HCT116 (cell line): Measurements from ENCODE around the gene NUDT14. TPM values are rescaled to one million over a fixed set of nuclear protein-coding genes. Genes with fewer than 3 reads are reported as not detected.

ENCODE experiments used
- ATAC-seq: fragments of 200-7000 bp; cut with Tn5 transposase; 2 replicates; pipeline ENCODE4 v1.9.1; 2020; ENCODE audit warnings: mild to moderate bottlenecking, moderate library complexity
- BruUV-seq: library from RNA; stranded (reverse); fragments of 400-500 nt; replicated peaks from 2 replicates; lab custom pipeline; 2021; lab: Mats Ljungman, UMichigan
- CTCF ChIA-PET: fragments of 300-600 bp; sonication (Branson Sonifier 250); formaldehyde crosslinking; loops from one replicate; lab custom pipeline; 2021; ENCODE audit warnings: antibody characterized with exemption; lab: Charles Lee
- POLR2A ChIA-PET: fragments of 300-600, 350-600 bp; sonication (Branson Sonifier 250); formaldehyde crosslinking; loops from one replicate; lab custom pipeline; 2021; ENCODE audit warnings: antibody characterized with exemption; lab: Charles Lee
- RAD21 ChIA-PET, 2 experiments: fragments of 300-600 bp; sonication (Branson Sonifier 250); formaldehyde crosslinking; loops; one replicate each; lab custom pipeline; 2023; ENCODE audit warnings: low total read pairs in 2 of 2; ENCODE audit not compliant: uncharacterized antibody in 2 of 2, unreplicated experiment in 2 of 2, low non-redundant PET in 1 of 2; lab: Charles Lee
- DNase-seq: peaks from one replicate; pipeline ENCODE4 v3.0.0-alpha.2; 2010; ENCODE audit warnings: low read depth, low spot score
- H2AFZ ChIP-seq: fragments of 200-600 bp; shearing (Covaris generic), sonication (generic); 2 replicates; pipeline ENCODE4 v1.6.1; 2017; ENCODE audit warnings: low read depth, mixed run types, mixed read lengths, antibody characterized with exemption, low read length; ENCODE audit not compliant: poor library complexity, severe bottlenecking
- H3K27ac ChIP-seq: 2 replicates; pipeline ENCODE4 v1.5.1; 2012; ENCODE audit warnings: low read depth, low read length
- H3K27me3 ChIP-seq: fragments of 200-600 bp; sonication (generic); 2 replicates; pipeline ENCODE4 v1.6.1; 2016; ENCODE audit warnings: mixed run types, low read length, mixed read lengths; ENCODE audit not compliant: insufficient read depth
- H3K36me3 ChIP-seq, 2 experiments: fragments of 200-500 bp in 1 of 2; fragments of 200-600 bp in 1 of 2; sonication (Bioruptor generic) in 1 of 2; sonication (generic) in 1 of 2; 2 replicates each; pipeline versions ENCODE4 v1.5.1 to v1.6.1; 2014 to 2016; ENCODE audit warnings: low read length in 2 of 2, inconsistent platforms in 1 of 2, mixed read lengths in 1 of 2, mixed run types in 1 of 2; ENCODE audit not compliant: insufficient read depth in 2 of 2, control insufficient read depth in 1 of 2
- H3K4me1 ChIP-seq, 2 experiments: fragments of 200-600 bp in 1 of 2; sonication (generic) in 1 of 2; 2 replicates each; pipeline versions ENCODE4 v1.5.1 to v1.6.1; 2012 to 2017; ENCODE audit warnings: low read length in 2 of 2, inconsistent platforms in 1 of 2, mild to moderate bottlenecking in 1 of 2, mixed read lengths in 1 of 2, mixed run types in 1 of 2, moderate library complexity in 1 of 2; ENCODE audit not compliant: insufficient read depth in 2 of 2, control insufficient read depth in 1 of 2
- H3K4me2 ChIP-seq: fragments of 200-600 bp; sonication (generic); 2 replicates; pipeline ENCODE4 v1.6.1; 2017; ENCODE audit warnings: mixed run types, low read length, mixed read lengths
- H3K4me3 ChIP-seq, 2 experiments: fragments of 200-600 bp in 1 of 2; sonication (generic) in 1 of 2; replicated peaks in 1 of 2; 2 replicates each; pipeline ENCODE4 v1.5.1; 2011 to 2016; ENCODE audit warnings: low read length in 2 of 2, control low read depth in 1 of 2, low read depth in 1 of 2, mild to moderate bottlenecking in 1 of 2, mixed read lengths in 1 of 2, mixed run types in 1 of 2
- H3K79me2 ChIP-seq: fragments of 200-600 bp; sonication (generic); 2 replicates; pipeline ENCODE4 v1.6.1; 2017; ENCODE audit warnings: mild to moderate bottlenecking, mixed run types, low read length, moderate library complexity, mixed read lengths; ENCODE audit not compliant: insufficient read depth
- H3K9ac ChIP-seq: fragments of 200-600 bp; sonication (generic); 2 replicates; pipeline ENCODE4 v1.6.1; 2016; ENCODE audit warnings: low read length, mixed read lengths
- H3K9me2 ChIP-seq: fragments of 200-600 bp; sonication (generic), shearing (Covaris generic); 2 replicates; pipeline ENCODE4 v1.6.1; 2017; ENCODE audit warnings: mixed run types, mild to moderate bottlenecking, moderate library complexity; ENCODE audit not compliant: insufficient read depth
- H3K9me3 ChIP-seq, 2 experiments: fragments of 200-500 bp in 1 of 2; fragments of 200-600 bp in 1 of 2; sonication (Bioruptor generic) in 1 of 2; sonication (generic) in 1 of 2; 2 replicates each; pipeline ENCODE4 v1.6.1; 2014 to 2017; ENCODE audit warnings: low read length in 2 of 2, mixed read lengths in 2 of 2, inconsistent platforms in 1 of 2, low read depth in 1 of 2, mild to moderate bottlenecking in 1 of 2, mixed run types in 1 of 2, moderate library complexity in 1 of 2; ENCODE audit not compliant: control insufficient read depth in 1 of 2, insufficient read depth in 1 of 2
- H4K20me1 ChIP-seq: fragments of 200-600 bp; sonication (generic), shearing (Covaris generic); 2 replicates; pipeline ENCODE4 v1.6.1; 2017; ENCODE audit warnings: mixed run types, mild to moderate bottlenecking, moderate library complexity; ENCODE audit not compliant: insufficient read depth
- CEBPB ChIP-seq: IDR thresholded peaks from 2 replicates; pipeline ENCODE4 v1.6.1; 2012; ENCODE audit warnings: low read depth
- EGR1 ChIP-seq: IDR thresholded peaks from 2 replicates; pipeline ENCODE4 v1.6.1; 2012; ENCODE audit warnings: low read depth
- ELF1 ChIP-seq: IDR thresholded peaks from 2 replicates; pipeline ENCODE4 v1.6.1; 2012; ENCODE audit warnings: low read depth, borderline replicate concordance
- EZH2 ChIP-seq: fragments of 200-600 bp; sonication (generic); IDR thresholded peaks from 2 replicates; pipeline ENCODE4 v1.6.1; 2017; ENCODE audit warnings: antibody characterized with exemption, mixed run types
- EZH2phosphoT487 ChIP-seq: fragments of 200-600 bp; IDR thresholded peaks from 2 replicates; pipeline ENCODE4 v1.6.1; 2018; ENCODE audit warnings: antibody characterized with exemption, borderline replicate concordance
- FOSL1 ChIP-seq: IDR thresholded peaks from 2 replicates; pipeline ENCODE4 v1.6.1; 2012; ENCODE audit warnings: low read depth
- JUND ChIP-seq: IDR thresholded peaks from 2 replicates; pipeline ENCODE4 v1.6.1; 2012
- POLR2AphosphoS5 ChIP-seq: IDR thresholded peaks from 2 replicates; pipeline ENCODE4 v1.6.1; 2011; ENCODE audit warnings: mild to moderate bottlenecking, low read depth, low read length, moderate library complexity
- REST ChIP-seq: IDR thresholded peaks from 2 replicates; pipeline ENCODE4 v1.6.1; 2012; ENCODE audit warnings: low read depth
- SP1 ChIP-seq: IDR thresholded peaks from 2 replicates; pipeline ENCODE4 v1.6.1; 2012; ENCODE audit warnings: low read depth
- SRF ChIP-seq: IDR thresholded peaks from 2 replicates; pipeline ENCODE4 v1.6.1; 2012; ENCODE audit warnings: low read depth
- TCF7L2 ChIP-seq: IDR thresholded peaks from 2 replicates; pipeline ENCODE4 v1.7.0; 2011; ENCODE audit warnings: borderline replicate concordance, inconsistent platforms; ENCODE audit not compliant: insufficient read depth, insufficient read length; ENCODE audit errors: extremely low read depth
- ZFX ChIP-seq: fragments of 450-650 bp; IDR thresholded peaks from 2 replicates; pipeline ENCODE4 v1.6.1; 2017
- ZNF274 ChIP-seq: fragments of 200-500 bp; sonication (Bioruptor generic); IDR thresholded peaks from 2 replicates; pipeline ENCODE4 v1.6.1; 2014; ENCODE audit warnings: mild to moderate bottlenecking, low read depth, low read length, inconsistent platforms
- intact Hi-C: fragments of 100-400 bp; cut with micrococcal nuclease; formaldehyde crosslinking; loops from 2 replicates; pipeline ENCODE4 v1.10.0; 2022
- total RNA-seq: library from RNA; stranded (reverse); gene quantifications from one replicate; pipeline ENCODE4 v1.2.1, GENCODE V29; 2021; ENCODE audit not compliant: unreplicated experiment
- TF ChIP-seq, protein P1 (sequence below): IDR thresholded peaks from 2 replicates; pipeline ENCODE4 v1.6.1; 2011; ENCODE audit warnings: mild to moderate bottlenecking, low read length, moderate library complexity; ENCODE audit not compliant: insufficient replicate concordance; ENCODE audit errors: extremely low read depth
- TF ChIP-seq, protein P2 (sequence below): IDR thresholded peaks from 2 replicates; pipeline ENCODE4 v1.6.1; 2012

Gene NUDT14
- total RNA-seq, 1 experiment from 2014 or later: 56.1 TPM

GRCh38 chr14:105168093-105168420, 13.1 kb downstream of the NUDT14 start (continued):
- TF ChIP-seq TCF7L2: no peak
- TF ChIP-seq ZFX: no peak
- TF ChIP-seq, protein P1, sequence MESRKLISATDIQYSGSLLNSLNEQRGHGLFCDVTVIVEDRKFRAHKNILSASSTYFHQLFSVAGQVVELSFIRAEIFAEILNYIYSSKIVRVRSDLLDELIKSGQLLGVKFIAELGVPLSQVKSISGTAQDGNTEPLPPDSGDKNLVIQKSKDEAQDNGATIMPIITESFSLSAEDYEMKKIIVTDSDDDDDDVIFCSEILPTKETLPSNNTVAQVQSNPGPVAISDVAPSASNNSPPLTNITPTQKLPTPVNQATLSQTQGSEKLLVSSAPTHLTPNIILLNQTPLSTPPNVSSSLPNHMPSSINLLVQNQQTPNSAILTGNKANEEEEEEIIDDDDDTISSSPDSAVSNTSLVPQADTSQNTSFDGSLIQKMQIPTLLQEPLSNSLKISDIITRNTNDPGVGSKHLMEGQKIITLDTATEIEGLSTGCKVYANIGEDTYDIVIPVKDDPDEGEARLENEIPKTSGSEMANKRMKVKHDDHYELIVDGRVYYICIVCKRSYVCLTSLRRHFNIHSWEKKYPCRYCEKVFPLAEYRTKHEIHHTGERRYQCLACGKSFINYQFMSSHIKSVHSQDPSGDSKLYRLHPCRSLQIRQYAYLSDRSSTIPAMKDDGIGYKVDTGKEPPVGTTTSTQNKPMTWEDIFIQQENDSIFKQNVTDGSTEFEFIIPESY: no peak
- TF ChIP-seq EZH2phosphoT487: no peak
- TF ChIP-seq ZNF274: no peak
- no peak for TF ChIP-seq EGR1
- no peak for TF ChIP-seq FOSL1

DNA sequence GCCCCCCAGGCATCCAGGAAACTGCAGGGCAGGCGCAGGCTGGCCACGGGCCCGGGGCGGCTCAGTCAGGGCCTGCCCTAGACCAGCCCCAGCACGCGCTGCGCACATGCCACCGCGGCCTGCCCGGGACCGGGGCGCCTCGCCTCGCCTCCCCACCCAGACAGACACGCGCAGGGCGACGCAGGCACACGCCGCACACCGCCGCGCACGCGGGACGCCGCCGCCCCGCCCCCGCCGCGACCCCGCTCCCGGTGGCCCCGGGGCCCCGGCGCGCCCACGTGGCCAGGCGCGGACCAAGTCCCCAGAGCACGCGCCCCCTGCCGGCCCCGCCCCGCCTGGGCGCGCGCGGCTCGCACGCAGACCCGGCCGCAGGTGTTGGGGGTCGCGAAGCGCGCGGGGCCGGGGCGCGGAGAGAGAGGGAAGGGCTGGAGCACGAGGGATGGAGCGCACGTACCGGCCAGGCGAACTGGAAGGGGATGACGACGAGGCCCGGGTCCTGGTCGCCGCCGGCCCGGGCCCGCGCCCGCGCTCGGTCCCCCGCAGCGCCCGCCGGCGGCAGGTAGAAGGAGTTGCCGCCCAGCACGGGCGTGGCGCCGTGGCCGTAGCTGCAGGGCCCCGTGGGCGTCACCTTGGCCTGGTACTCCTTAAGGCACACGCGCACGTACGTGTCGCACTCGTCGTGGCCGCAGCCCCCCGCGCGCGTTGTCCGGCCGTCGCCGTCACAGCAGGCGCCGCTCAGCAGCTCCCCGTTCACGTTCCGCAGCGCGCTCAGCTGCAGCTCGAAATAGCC, 13.6 kb downstream of the NUDT14 start:
- peaks cover 0 to 3% of the 10 kb centered on the region in 2 experiments; a peak in 1 of 4 replicates for H3K36me3 ChIP-seq
- CTCF ChIA-PET: interaction anchor here (0.6 to 1.4 kb wide), 2 partner anchors 77 to 361 kb away, joined by 5 read pairs; no protein-coding TSS in a partner anchor
- peak overlapping the region; percentile 55 to 65 for H3K4me3 ChIP-seq
- H3K4me2 ChIP-seq: peak overlapping the region; percentile 98
- H4K20me1 ChIP-seq: no peaks in the 10 kb centered on the region; the same call in 1 of the 2 replicates
- H3K9ac ChIP-seq: peak overlapping the region; percentile 94
- POLR2A ChIA-PET: interaction anchor here (1.5 kb wide), 1 partner anchor 76 kb away, joined by 3 read pairs; no protein-coding TSS in a partner anchor
- no TSS peak for BruUV-seq
- intact Hi-C loops: loop anchor here (2.0 to 10.0 kb wide), 2 partner anchors 75 to 193 kb away; partner anchors contain the start of gene AHNAK2
- peaks cover 45 to 73% of the 10 kb centered on the region in 2 experiments for H3K4me1 ChIP-seq
- H2AFZ ChIP-seq: no peak overlapping the region
- RAD21 ChIA-PET: no interaction called here
- H3K9me3 ChIP-seq: no peaks in the 10 kb centered on the region
- ATAC-seq: peak; percentile 44
- no peak for DNase-seq
- H3K27me3 ChIP-seq: no peaks in the 10 kb centered on the region
- peaks cover 50% of the 10 kb centered on the region for H3K79me2 ChIP-seq
- H3K27ac ChIP-seq: peak overlapping the region; percentile 93
- H3K9me2 ChIP-seq: no peaks in the 10 kb centered on the region
- no peak for TF ChIP-seq ELF1
- TF ChIP-seq, protein P1: no peak
- peak; percentile 13; the same call in 1 of the 2 replicates for TF ChIP-seq POLR2AphosphoS5
- peak; percentile 62 for TF ChIP-seq TCF7L2
- no peak for TF ChIP-seq SP1
- no peak for TF ChIP-seq REST
- no peak for TF ChIP-seq SRF
- TF ChIP-seq, protein P2, sequence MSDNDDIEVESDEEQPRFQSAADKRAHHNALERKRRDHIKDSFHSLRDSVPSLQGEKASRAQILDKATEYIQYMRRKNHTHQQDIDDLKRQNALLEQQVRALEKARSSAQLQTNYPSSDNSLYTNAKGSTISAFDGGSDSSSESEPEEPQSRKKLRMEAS: no peak
- no peak for TF ChIP-seq FOSL1
- TF ChIP-seq CEBPB: no peak
- TF ChIP-seq JUND: no peak
- peak; percentile 90 for TF ChIP-seq ZFX
- no peak for TF ChIP-seq EZH2
